GM12891 (cell line): Measurements from ENCODE around the gene MGAT3.

Source experiments
- PAX5 ChIP-seq: IDR thresholded peaks from 2 replicates; pipeline ENCODE4 v1.6.1; 2011; ENCODE audit warnings: low read length, moderate library complexity, mild to moderate bottlenecking; ENCODE audit not compliant: insufficient read depth, severe bottlenecking
- POLR2A ChIP-seq: IDR thresholded peaks from 2 replicates; pipeline ENCODE4 v1.6.1; 2011; ENCODE audit warnings: low read depth, low read length, control low read depth
- POLR2AphosphoS5 ChIP-seq: IDR thresholded peaks from 2 replicates; pipeline ENCODE4 v1.6.1; 2011; ENCODE audit warnings: low read depth, low read length, control low read depth
- TAF1 ChIP-seq: IDR thresholded peaks from 2 replicates; pipeline ENCODE4 v1.6.1; 2011; ENCODE audit warnings: low read depth, low read length, control low read depth

- TF ChIP-seq POLR2AphosphoS5 = no peak
- no peak for TF ChIP-seq POLR2A
- no peak for TF ChIP-seq TAF1
- TF ChIP-seq PAX5 = no peak
These were observed 38.1 kb upstream of the MGAT3 start for GRCh38 chr22:39418696-39419095.
